Mucosa of stomach (tissue), 1 donor: ENCODE measurements around the gene TMEM97.
A peak's percentile ranks its signal among the peaks of the same experiment; 100 is the strongest.
"Not testable (repeated sequence)": the region's sequence is repeated elsewhere in the genome, so short reads cannot be mapped to it uniquely, and the experiment has no call there.

Experiments
- H3K27me3 ChIP-seq: one replicate; pipeline ENCODE4 v1.7.0; 2013; ENCODE audit warnings: mild to moderate bottlenecking, low read length; ENCODE audit not compliant: control insufficient read depth, insufficient read depth
- H3K36me3 ChIP-seq: one replicate; pipeline ENCODE4 v1.7.0; 2013; ENCODE audit warnings: low read length; ENCODE audit not compliant: control insufficient read depth, insufficient read depth
- H3K4me1 ChIP-seq: one replicate; pipeline ENCODE4 v1.7.0; 2013; ENCODE audit warnings: mild to moderate bottlenecking, low read length; ENCODE audit not compliant: control insufficient read depth, insufficient read depth
- H3K4me3 ChIP-seq: one replicate; pipeline ENCODE4 v1.7.0; 2013; ENCODE audit warnings: low read length
- H3K9ac ChIP-seq: one replicate; pipeline ENCODE4 v1.7.0; 2013; ENCODE audit warnings: mild to moderate bottlenecking, low read length, moderate library complexity
- H3K9me3 ChIP-seq: one replicate; pipeline ENCODE4 v1.7.0; 2013; ENCODE audit warnings: mild to moderate bottlenecking, low read length, moderate library complexity; ENCODE audit not compliant: control insufficient read depth
- donor health status: Pancreatic carcinoma.

Gene TMEM97

DNA sequence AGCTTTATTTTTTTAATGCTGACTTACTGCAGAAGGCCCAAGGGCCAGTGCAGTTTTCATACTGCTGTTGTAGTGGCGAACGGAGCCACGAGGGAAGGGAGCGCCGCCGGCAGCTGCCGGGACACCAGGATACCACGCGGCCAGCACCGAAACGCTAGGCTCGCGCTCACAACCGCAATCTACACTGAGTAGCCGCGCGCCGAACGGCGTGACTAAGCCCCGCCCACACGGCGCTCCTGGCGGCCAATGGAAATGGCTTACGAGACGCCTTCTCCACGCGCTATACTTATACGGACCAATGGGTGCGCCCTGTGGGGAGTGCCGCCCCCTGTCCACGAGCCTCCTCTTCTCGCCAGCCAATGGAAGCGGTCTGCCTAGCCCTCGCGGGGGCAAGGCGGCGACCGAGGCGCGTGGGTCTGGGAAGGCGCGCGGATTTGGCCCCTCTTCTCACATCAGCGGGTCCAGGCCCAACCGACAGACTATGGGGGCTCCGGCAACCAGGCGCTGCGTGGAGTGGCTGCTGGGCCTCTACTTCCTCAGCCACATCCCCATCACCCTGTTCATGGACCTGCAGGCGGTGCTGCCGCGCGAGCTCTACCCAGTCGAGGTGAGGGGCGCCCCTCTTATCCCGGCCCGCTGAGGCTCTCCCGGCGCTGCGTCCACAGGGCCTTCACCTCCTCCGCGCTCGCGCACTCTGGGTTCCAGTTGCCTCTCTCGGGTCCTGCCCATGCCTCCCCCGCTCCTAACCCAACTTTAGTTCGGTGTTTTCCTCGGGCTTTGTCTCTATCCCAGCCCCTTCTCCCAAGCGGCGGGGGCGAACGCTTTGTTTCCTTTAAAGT lies at the start of gene TMEM97:
Gene TMEM97 (plus strand): TSS at position 442 of the 839 bp plus-strand sequence. CDS start 40 bp downstream, at position 482.
- Histone ChIP-seq H3K4me1 (peaks cover 31% of the 10 kb centered on the region), H3K36me3 (no peaks in the 10 kb centered on the region), H3K9ac (peak within 1 kb of the TSS; percentile 45), H3K27me3 (no peaks in the 10 kb centered on the region), H3K9me3 (no peaks in the 10 kb centered on the region), H3K4me3 (peak within 1 kb of the TSS; percentile 21)

DNA sequence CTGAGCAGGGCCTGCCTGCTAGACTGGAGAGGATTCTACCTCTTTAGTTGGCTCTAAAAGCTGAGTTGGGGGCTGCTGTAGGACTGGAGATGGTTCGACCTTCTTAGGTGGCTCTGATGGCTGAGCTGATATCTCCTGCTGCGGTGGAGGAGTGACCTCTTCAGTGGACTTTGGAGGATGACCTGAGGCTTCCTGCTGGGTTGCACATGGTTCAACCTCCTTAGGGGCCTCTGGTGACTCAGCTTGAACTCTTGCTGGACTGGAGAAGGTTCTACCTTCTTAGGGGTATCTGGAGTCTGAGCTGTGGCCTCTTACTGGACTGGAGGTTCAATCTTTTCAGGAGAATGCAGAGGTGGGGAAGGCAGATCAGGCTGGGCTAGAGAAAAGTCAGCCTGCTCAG lies 48.9 kb upstream of the TMEM97 start:
- Histone ChIP-seq H3K36me3 (no peaks in the 10 kb centered on the region), H3K9me3 (no peaks in the 10 kb centered on the region), H3K9ac (no peak overlapping the region), H3K4me1 (no peaks in the 10 kb centered on the region), H3K4me3 (no peak overlapping the region), H3K27me3 (no peaks in the 10 kb centered on the region)

DNA sequence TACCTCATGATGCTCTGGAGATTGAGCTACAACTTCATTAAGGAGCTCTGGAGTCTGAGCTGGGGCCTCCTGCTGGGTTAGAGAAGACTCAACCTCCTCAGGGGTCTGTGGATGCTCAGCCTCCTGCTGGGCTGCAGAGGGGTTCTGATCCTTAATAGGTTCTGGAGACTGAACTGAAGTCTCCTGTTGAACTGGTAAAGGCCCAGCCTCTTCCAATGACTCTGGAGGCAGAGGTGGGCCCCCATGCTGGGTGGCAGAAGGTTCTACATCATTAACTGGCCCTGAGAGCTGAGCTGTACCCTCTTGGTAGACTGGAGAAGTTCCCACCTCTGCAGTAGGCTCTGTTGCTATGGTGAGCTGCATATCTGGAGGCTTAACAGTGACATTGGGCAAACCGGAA lies 48.1 kb upstream of the TMEM97 start:
- Histone ChIP-seq H3K4me3 (no peak overlapping the region), H3K27me3 (no peaks in the 10 kb centered on the region), H3K9ac (no peak overlapping the region), H3K9me3 (no peaks in the 10 kb centered on the region), H3K36me3 (no peaks in the 10 kb centered on the region), H3K4me1 (no peaks in the 10 kb centered on the region)

DNA sequence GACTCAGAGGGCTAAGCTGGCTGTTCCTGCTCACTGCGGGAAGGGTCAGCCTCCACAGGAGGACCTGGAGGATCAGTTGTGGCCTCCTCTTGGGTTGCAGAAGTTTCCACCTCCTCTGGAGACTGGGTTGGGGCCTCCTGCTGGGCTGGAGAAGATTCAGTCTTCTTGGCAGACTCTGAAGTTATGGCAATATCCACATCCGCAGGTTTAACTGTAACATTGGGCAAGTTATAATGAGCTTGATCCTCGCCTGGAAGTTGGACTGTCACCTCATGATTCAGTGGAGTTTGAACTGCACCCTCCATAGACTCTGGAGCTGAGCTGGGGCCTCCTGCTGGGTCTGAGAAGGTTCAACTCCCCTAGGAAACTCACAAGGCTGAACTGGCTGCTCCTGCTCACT lies 47.6 kb upstream of the TMEM97 start:
- Histone ChIP-seq H3K36me3 (no peaks in the 10 kb centered on the region), H3K9me3 (no peaks in the 10 kb centered on the region), H3K27me3 (no peaks in the 10 kb centered on the region), H3K4me1 (no peaks in the 10 kb centered on the region), H3K9ac (no peak overlapping the region), H3K4me3 (no peak overlapping the region)

DNA sequence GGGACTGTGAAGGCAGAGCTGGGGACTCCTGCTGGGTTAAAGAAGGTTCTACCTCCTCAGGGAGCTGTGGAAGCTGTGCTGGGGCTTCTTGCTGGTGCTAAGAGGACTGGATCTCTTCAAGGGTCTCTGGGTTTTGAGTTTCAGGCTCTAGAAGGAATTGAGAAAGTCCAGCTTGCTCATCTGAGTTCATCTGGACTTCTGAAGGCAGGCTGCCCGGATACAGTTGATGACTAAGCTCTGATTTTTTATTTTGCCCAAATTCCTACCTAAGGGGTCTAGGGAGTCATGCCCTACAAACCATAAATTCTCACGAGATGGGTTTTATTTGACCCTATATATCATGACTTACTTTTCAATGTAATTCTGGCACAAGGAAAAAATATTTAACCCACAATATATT lies 46.8 kb upstream of the TMEM97 start:
- Histone ChIP-seq H3K9me3 (no peaks in the 10 kb centered on the region), H3K9ac (no peak overlapping the region), H3K27me3 (no peaks in the 10 kb centered on the region), H3K36me3 (no peaks in the 10 kb centered on the region), H3K4me3 (no peak overlapping the region), H3K4me1 (no peaks in the 10 kb centered on the region)

DNA sequence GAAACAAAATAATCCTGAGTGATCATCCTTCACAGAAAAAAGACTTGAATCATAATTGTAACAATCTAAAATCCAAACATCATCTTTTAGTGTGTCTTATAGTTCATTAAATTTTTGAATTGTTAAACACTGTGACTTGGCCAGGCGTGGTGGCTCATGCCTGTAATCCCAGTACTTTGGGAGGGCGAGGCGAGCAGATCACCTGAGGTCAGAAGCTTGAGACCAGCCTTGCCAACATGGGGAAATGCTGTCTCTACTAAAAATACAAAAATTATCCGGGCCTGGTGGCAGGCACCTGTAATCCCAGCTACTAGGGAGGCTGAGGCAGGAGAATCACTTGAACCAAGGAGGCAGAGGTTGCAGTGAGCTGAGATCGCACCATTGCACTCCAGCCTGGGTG lies 45.7 kb upstream of the TMEM97 start:
- not testable (repeated sequence) for H3K4me3 ChIP-seq, H3K4me1 ChIP-seq, H3K36me3 ChIP-seq, H3K27me3 ChIP-seq, H3K9ac ChIP-seq, H3K9me3 ChIP-seq

DNA sequence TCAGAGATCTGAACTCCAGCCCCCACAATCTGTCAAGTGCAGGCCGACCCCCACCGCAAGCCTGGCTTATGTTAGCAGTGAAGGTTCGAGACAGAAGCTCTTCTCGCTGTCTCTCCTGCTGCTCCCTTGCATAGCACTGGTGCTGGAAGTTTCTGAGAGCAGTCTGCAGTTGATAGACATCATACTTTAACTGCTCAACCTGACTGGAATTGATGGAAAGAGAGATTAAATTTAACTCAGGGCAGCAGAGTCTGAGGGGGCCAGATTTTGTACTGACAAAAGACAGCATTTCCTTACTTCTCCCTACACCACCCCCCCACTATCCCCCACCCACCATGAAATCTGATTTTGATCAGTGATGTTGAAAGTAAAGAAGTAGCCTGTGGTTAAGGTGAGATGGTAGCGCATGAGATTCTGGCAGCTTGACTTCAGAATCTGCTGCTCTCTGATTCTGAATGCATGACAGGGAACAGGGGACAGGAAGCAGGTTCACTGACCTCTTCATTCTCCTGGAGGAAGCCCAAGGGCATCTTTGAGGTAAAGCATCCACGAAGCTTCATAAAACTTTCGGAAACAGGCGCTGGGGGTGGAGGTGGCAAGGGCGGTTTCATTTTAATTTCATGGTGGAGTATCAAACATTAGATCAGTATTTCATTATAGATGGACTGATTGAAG lies 44.3 kb upstream of the TMEM97 start:
- Histone ChIP-seq H3K9me3 (no peaks in the 10 kb centered on the region), H3K9ac (no peak overlapping the region), H3K27me3 (no peaks in the 10 kb centered on the region)

DNA sequence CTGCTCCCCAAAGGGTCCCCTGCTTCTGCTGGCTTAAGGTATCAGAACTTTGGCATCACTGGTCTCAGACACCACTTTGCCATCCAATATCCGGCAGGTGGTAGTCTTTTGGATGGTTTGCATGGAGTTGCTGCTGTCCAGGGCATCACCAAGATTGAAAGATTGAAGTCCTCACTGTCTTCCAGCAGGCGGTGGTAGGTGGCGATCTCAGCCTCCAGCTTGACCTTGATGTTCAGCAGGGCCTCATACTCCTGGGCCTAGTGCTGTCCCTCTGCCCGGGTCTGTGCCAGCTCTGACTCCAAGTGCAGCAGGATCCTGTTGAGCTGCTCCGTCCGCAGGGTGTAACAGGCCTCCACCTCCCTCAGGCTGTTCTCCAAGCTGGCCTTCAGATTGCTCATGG lies 43.0 kb upstream of the TMEM97 start:
- H3K9ac ChIP-seq: no peak overlapping the region
- H3K9me3 ChIP-seq: no peaks in the 10 kb centered on the region
- no peak overlapping the region for H3K4me3 ChIP-seq
- H3K36me3 ChIP-seq: no peaks in the 10 kb centered on the region
- no peaks in the 10 kb centered on the region for H3K4me1 ChIP-seq
- no peaks in the 10 kb centered on the region for H3K27me3 ChIP-seq

More for the DNA sequence above, 44.3 kb upstream of the TMEM97 start:
- no peaks in the 10 kb centered on the region for H3K4me1 ChIP-seq
- H3K36me3 ChIP-seq: no peaks in the 10 kb centered on the region
- H3K4me3 ChIP-seq: no peak overlapping the region

DNA sequence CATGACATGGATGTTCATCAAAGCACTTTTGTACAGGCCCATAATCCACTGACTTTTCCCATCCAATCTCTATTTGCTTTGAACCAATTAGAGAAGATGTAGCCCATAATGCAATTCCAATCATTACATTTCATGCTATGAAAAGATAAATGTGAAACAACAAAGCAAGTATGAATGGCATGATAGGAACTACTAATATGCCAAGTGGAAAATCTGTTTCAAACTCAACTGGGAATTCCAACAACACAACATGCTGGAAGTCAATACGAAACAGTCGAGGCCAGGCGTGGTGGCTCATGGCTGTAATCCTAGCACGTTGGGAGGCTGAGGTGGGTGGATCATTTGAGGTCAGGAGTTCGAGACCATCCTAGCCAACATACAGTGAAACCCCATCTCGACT lies 39.6 kb upstream of the TMEM97 start:
- H3K4me3 ChIP-seq: no peak overlapping the region
- H3K9ac ChIP-seq: no peak overlapping the region
- H3K36me3 ChIP-seq: no peaks in the 10 kb centered on the region
- no peaks in the 10 kb centered on the region for H3K9me3 ChIP-seq
- H3K27me3 ChIP-seq: no peaks in the 10 kb centered on the region
- H3K4me1 ChIP-seq: no peaks in the 10 kb centered on the region

DNA sequence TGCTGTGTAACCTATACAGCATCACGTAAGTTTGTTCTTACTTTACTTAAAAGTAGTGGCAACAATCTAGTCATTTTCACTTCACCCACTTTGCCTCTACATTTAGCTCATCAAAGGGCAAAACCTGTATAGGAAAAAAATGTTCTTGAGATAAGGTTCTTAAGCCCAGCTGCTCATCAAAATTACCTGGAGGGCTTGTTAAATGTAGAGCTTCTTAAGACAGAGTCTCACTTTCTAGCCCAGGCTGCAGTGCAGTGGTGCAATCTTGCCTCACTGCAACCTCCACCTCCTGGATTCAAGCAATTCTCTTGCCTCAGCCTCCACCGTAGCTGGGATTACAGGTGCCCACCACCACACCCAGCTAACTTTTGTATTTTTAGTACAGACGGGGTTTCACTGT lies 38.2 kb upstream of the TMEM97 start:
- no peak overlapping the region for H3K4me3 ChIP-seq
- no peak overlapping the region for H3K9ac ChIP-seq
- no peaks in the 10 kb centered on the region for H3K27me3 ChIP-seq
- H3K9me3 ChIP-seq: no peaks in the 10 kb centered on the region
- no peaks in the 10 kb centered on the region for H3K36me3 ChIP-seq
- H3K4me1 ChIP-seq: no peaks in the 10 kb centered on the region

DNA sequence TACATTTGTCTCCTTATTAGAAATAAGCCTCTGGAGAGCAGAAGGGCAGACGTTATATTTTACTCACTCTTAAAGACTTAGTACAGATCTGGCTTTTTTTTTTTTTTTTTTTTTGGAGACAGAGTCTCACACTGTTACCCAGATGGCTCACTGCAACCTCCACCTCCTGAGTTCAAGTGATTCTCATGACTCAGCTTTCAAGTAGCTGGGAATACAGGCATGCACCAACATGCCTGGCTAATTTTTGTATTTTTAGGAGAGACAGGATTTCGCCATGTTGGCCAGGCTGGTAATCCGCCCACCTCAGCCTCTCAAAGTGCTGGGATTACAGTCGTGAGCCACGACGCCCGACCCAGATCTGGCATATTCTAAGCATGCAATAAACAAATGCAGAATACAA lies 36.4 kb upstream of the TMEM97 start:
- H3K9ac ChIP-seq: no peak overlapping the region
- no peaks in the 10 kb centered on the region for H3K9me3 ChIP-seq
- H3K27me3 ChIP-seq: no peaks in the 10 kb centered on the region
- no peak overlapping the region for H3K4me3 ChIP-seq
- H3K4me1 ChIP-seq: no peaks in the 10 kb centered on the region
- no peaks in the 10 kb centered on the region for H3K36me3 ChIP-seq

DNA sequence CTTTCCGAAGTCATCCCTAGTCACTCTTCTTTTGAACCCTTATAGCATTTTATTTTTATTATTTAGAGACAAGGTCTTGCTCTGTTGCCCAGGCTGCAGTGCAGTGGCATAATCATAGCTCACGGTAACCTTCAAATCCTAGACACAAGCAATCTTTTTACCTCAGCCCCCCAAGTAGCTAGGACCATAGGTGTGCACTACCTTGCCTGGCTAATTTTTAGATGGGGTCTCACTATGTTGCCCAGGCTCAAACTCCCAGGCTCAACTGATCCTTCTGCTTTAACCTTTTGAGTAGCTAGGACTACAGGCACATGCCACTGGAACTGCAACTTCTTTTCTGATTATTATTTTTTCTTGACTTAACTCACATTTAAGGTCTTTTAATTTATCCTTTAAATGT lies 33.0 kb upstream of the TMEM97 start:
- no peaks in the 10 kb centered on the region for H3K4me1 ChIP-seq
- H3K36me3 ChIP-seq: no peaks in the 10 kb centered on the region
- no peak overlapping the region for H3K9ac ChIP-seq

More for the DNA sequence above, 33.0 kb upstream of the TMEM97 start:
- H3K9me3 ChIP-seq: no peaks in the 10 kb centered on the region
- H3K27me3 ChIP-seq: no peaks in the 10 kb centered on the region
- H3K4me3 ChIP-seq: no peak overlapping the region
